NK-92 treated with Interleukin-12 subunit alpha and Interleukin-12 subunit beta, amount 100 ng/mL, for 24 hours (cell line): ENCODE results near the gene NFX1.
"Not testable (repeated sequence)": the region's sequence is repeated elsewhere in the genome, so short reads cannot be mapped to it uniquely, and the experiment has no call there.

ENCODE experiments used
- DNase-seq: peaks from one replicate; lab custom pipeline; 2025; lab: John Stamatoyannopoulos, UW

The NFX1 gene

DNA sequence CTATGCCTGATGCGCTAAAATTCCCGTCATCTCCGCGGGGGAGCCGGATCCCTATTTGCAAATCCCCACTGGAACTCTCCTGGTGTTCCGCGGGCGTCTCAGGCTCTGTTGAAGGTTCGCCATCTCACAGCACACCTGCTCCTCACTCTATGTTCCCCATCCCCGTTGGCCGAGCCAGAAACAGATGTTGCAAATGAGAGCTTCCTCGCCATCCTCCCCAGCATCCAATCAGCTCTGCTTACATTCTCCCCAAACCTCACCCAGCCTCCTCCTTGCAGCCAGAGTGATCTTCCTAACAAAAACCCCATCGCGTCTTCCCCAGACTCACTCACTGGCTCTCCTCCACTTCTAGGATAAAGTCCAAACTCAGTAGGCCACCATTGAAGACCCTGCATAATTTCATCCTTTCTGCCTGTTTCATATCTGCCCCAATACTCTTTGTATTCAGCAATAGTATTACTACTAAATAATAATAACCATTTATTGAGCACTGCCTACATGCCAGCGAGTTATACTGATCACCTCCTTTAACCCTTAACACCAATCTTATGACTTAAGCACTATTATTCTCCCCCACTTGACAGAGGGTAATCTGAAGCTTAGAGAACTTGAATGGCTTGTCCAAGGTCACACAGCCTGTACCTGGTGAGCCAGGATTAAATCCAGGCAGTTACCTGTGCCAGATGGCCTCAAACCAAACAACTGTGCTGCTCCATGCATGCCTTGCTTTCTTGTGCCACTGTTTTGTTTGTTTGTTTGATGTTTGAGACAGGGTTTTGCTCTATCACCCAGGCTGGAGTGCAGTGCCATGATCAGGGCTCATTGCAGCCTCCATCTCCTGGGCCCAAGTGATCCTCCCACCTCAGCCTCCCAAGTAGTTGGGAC, 98.0 kb downstream of the NFX1 start:
- DNase-seq: no peak

DNA sequence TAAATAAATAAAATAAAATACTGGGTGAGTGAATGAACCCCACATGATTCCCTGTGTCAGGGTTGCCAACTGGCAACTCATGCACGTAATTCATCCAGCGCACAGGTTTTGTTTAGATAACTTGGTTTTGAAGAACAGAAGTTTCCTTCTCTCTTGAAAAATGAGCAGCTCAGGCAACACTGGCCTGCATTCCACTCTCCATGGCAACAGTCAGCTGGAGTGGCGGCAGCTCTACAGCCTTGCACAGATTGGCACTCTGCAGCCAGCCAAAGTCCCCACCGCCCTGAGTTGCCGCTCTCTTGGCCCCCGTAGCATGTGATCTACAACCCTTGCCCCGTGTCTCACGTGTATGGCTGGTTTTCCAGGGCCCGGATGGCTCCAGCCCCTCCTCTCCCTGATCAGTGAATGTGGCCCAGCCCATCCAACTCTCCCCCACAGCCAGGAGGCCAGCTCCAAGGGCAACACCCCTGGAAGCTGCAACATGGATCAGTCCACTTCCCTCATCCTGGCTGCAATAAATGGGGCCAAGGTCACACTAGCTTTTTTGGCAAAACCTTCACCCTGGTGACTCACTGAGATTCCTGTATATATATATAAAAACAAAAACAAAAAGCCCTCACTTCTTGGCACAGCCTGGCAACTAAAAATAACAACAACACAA, 100.9 kb downstream of the NFX1 start:
- not testable (repeated sequence) for DNase-seq

DNA sequence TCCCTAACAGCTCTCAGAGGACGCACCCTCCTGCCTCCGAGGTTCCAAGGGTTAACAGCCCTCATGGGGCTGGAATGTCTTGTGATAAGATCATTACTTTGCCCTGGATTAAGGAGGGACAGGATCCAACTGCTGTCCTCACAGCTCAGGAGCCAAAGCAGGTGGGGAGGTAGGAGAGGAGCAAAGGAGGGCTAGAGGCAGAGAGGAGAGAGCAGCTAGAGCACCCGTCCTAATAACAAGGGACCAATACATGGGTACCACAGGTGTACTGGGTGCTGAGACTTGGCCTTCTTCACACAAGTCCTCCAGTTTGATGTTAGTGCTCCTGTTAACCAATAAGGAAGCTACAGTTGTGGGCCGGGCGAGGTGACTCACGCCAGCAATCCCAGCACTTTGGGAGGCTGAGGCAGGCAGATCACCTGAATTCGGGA, 102.3 kb downstream of the NFX1 start:
- DNase-seq: not testable (repeated sequence)

DNA sequence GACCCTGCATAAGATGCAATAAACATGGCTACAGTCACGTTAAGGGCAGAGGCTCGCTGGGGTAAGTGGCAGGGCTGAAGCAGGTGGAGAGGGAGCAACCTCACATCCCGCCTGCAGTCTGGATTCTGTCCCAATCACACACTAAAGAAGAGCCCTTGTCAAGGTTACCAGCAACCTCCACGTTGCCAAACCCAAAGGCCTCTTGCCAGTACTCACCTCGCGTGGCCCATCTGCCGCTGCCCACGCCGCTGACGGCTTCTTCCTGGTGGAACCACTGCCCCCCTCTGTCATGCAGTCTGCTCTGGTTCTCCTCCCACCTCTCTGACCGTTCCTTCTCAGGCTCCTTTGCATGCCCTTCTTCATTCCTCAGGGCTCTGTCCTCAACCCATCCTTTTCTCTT, 103.3 kb downstream of the NFX1 start:
- no peak for DNase-seq

DNA sequence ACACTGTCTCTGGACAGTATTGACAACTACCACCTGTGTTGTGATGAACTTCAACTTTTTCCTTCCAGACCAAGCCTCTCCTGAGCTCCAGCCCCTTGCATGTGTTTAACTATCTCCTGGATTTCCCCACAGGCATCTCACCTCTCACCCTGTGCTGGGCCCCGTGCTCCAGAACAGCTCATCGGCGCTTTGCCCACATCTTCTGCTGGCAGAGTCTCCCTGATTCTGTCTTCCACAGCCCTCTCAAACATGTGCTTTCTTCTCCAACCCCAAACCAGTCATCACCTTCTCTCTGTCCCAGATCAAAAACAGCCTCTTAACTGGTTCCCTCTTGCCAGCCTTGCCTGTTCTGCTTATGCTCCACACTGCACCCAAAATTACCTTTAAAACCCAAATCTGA, 103.7 kb downstream of the NFX1 start:
- DNase-seq: not testable (repeated sequence)

DNA sequence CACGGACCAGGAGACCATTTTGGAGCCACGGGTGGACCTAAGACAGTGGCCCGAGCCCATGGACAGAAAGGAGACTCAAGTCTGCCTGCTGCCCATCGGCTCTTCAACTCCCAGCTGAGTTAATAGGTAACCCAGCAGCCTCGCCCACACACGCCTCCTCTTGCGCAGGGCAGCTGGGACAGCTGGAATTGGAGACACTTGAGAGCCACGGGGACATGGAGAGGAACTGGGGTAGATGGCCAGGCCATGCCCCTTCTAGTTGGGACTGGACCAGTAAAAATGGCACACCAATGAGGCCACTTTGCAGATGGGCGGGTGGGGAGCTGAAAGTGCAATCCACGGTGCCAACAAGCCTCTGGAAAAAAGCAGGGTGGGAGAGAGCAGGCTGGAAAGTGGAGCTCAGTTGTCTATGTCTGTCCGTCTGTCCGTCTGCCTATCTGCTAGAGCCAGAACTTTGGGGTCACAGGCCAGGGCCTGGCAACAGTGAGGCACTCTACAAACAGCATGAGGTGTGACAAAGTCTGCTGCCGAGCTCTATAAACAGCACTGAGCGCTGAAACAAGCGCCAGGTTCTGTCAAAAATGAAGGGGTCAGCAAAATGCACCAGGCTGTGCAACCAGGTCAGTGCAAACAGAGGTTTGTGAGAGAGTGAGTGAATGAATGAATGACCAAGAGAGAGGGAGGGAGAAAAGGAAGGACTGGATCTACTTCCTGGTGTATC, 105.0 kb downstream of the NFX1 start:
- DNase-seq: not testable (repeated sequence)

DNA sequence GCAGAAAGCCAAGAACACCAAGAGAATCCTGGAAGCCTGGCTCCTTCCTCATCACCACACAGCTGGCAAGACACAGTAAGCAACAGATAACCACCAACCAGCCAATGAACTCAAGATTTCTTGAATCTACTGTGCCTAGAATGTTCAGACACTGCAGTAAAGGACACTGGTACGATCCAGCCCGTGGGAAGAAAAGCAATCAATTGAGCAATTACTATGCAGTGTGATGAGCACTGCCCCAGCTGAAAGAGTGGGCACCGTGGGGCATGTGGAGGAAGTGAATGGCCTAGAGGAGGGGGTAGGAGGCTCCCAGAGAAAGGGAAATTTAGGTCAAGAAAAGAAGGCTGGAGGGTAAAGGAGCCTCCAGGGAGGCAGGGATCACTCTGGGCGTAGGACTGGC, 107.5 kb downstream of the NFX1 start:
- DNase-seq: not testable (repeated sequence)

DNA sequence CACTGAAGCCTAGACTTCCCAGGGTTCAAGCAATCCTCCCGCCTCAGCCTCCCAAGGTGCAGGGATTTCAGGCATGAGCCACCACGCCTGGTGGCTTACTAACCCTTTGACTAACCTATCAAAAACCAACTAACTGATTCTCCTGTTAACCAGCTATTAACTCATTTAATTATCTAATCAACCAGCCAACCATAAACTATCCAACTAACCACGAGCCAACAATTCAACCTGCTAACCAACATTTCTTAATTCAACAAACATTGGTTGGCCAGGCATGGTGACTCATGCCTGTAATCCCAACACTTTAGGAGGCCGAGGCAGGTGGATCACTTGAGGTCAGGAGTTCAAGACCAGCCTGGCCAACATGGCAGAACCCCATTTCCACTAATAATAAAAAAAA, 108.7 kb downstream of the NFX1 start:
- not testable (repeated sequence) for DNase-seq

DNA sequence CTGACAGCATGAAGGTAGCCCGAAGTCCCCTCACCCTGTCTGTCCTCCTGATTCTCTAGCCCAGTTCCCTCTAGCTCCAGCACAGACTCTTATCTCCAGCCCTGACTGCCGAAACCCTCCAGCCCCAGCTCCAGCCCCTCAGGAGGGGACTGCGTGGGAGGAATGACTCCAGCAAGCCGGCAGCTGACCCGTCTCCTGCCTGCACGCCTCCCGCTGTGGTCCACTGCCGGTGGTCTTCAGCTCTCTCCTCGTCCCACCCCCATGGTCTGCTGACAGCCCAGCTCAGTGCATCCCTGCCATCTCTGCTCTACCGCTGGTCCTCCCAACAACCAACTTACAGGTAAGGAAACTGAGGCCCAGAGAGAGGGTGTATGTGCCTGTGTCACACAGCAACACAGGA, 111.5 kb downstream of the NFX1 start:
- not testable (repeated sequence) for DNase-seq

DNA sequence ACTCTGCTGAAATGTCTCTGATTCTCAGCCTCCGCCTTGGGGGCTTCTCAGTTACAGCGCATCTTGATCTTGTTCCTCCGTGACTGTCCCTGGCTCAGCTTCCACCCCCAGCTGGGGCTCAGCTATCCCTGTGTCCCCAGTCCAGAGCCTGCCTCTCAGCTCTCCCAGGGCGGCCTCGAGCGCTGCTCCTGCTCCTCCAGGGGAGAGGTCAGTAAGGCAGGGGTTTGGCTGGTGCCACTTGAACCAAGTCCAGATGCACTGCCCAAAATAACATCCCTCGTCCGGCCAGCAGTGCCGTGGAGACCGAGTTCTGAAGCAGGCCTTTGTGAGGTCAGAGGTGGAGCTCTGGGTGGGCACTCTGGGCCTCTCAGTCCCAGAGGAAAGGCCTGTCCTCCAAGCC, 112.1 kb downstream of the NFX1 start, which contains the start of gene AQP7:
Gene AQP7, minus strand, starts transcription at position 198 of the 400 bp plus-strand sequence. CDS start 1,306 bp downstream, outside the sequence.
- not testable (repeated sequence) for DNase-seq

DNA sequence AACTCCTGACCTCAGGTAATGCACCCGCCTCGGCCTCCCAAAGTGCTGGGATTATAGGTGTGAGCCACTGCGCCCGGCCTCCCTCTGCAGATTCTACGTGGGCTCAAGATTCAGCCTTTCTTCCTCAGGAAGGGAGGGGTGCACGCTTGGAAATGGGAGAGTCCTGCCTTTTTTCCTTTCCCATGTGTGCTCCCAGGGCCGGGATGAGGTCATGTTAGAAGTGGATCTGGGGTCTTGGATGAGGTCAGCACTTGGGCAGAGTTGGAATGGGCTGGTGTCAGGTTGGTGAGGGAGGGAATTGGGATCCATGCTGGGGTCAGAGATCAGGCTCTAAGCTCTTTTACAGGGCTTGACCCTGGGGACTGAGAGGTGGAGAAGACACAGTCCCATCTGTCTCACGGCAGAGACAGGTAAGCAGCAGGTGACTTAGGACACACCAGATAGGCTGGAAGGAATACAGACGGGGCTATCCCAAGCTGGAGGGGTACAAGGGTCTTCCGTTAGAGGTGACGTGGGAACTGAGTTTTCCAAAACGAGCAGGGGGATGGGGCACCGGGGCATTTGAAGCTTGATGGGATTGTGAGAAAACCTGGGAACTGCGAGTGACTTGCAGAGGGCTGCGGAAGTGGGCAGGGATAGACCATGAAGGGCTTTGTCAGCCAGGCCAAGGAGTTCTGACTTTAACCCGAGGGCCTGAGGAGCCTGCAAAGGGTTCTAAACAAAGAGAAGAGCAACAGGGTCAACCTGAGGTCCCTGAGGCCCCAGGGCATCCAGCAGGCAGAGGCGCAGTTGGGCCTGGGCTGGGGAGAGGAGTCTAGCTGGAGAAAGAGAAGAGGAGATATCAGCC, 113.8 kb downstream of the NFX1 start:
- no peak for DNase-seq

DNA sequence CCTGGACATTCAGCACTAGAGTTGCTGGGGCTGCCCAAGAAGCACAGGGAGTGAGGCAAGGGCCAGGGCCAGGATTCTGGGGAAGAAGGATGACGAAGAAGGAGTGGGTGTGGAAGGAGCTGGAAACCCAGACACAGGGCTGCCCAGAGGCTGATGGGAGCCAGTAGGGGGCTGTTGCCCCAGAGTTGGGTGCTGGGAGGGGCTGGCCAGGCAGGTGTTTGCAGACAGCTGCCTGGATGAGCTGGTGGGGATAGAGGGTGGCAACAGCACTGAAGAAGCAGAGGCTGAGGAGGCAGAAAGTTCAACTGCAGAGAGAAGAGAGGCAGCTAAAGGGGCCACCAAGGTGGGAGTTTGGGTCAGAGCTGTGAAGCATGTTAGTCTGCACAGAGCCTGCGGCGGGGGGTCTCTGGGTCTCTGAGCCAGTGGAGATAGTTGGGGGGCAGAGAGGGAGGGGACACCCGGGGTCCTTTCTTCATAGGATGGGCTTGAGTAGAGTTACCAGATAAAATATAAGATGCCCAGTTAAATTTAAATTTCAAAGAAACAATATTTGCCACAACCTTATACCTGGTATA, 114.6 kb downstream of the NFX1 start:
- no peak for DNase-seq

DNA sequence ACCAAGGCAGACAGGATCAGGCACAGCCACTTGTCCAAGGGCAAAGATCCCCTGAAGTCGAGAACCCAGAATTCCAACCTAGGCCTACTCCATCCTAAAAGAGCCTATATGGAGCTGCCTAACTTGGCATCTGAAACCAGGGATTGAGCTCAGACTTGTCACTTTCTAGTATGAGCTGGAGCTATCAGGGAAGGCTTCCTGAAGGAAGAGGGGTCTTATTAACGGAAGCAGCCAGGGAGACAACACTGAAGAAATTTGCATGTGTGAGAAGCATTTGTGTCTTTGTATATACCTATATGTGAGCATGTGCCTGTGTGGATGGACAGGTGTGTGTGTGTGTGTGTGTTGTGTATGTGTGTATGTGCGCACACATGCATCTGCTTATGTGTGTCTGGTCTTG, 116.7 kb downstream of the NFX1 start:
- DNase-seq: no peak

DNA sequence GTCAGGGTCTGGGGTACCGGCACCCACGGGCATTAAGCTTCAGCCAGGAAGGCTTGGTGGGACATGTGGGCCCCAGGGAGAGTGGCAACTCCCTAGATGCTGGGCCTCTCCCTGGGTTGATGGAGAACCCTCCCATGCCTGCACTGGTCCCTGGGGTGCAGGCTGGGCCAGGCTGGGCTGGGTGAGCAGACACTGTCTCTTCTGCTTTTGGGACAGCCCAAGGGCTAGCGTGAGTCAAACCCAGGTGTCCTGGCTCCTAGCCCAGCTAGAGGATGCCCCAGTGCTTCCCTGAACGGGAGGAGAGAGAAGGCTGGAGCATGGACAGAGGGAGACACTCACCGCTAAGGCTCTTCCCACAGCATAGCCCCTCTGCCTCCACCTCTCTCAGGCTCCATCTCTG, 117.8 kb downstream of the NFX1 start:
- no peak for DNase-seq

DNA sequence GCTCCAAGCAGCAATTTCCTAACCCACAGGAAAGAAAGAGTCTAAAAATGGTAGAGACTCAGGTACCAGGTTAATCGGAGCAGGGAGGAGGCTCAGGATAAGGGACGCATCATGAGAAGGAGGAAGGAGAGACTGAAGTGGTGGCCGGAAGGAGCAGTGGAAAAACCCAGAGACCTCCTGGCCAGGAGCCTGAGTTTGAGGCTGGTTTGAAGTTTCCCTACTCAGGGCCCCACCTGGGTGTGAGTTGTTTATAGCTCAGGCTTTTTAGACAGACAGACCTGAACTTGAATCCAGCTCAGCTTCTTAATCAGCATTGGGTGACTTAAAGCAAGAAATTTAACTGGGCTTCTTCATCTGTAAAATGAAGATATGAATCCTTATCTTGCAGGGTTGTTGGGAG, 124.0 kb downstream of the NFX1 start:
- no peak for DNase-seq

DNA sequence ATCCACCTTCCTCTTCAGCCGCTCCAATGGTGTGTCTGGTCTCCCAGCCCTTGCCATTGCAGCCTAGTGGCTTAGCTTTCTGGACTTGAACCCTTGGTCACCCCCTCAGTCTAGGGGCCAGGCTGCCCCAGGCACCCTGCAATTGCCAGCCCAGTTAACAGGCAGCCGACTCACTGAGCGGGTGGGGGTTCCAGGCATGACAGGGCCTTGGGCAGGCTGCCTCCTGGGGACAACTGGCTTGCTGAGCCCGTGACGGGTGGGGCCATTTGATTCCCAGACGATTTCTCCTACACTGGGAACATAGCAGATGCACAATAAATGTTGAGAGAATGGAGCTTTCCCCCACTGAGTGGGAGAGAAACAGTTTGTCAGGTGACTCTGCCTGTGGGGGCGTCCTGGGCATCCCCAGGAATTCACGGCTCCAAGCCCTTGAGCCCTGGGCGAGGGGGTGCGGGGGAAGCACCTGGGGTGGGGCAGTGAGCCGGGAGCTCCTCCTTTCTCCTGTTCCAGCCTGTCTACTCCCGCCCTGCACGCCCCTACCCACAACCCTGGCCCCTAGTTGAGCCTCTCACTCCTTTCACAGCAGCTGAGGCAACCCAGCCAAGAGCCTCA, 124.7 kb downstream of the NFX1 start:
- no peak for DNase-seq

DNA sequence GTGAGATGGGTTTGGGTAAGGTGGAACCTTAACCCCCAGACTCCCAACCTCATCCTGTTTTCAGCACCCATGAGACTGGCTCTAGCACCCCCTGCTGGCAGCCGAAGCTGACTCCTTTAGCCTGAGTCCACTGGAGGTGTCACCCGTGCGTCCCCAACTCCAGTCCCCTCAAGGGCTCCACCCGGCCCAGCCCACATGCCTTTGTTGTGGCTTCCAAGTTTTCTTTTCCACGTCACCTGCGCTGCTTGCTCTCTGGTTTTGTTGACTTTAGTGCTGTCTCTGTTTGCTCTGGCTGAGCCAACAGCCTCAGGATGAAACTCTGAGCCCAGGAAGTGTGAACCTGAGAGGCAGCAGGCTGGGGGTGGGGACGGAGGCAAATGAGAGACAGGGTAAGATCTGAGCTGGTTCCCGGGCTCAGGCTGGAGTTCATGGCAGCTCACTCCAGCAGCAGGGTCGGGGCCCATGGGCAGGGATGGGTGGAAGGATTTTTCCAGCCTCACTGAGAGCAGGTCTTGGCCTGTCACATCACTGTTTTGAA, 125.3 kb downstream of the NFX1 start:
- DNase-seq: peak; percentile 19

DNA sequence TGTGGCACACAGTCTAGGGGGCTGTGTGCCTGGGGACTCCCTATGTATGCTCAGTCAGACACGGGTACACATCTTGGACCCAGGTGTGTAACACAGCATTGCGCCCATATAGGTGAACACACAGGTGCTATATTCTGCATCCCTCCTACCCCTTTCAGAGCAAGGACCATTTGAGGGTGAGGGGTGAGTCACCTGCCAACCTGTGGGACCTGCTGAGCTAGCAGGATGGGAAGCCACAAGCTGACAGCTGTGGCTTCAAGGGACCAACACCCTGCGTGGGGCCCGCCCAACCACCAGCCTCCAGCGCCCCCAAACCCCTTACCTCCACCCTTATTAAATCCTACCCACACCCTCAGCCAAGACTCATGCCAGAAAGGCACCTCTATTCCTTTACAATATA, 126.7 kb downstream of the NFX1 start:
- no peak for DNase-seq

DNA sequence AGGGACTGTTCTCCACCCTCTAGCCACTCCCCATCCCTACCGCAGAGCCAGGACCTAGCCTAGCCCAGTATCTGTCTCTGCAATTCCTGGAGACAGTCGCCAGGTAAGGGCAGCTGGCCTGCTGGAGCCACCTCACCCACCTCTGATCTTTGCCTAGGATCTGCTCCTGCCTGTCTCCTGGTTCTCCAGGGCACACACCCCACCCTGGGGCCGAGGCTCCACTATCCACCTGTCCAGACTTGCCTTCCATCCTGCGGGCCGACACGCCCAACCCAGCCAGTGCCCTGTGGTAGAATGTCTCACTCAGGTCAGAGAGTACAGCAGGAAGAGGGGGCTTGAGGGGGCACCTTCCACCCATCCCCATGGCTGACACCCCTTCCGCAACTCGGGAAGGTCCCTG, 127.8 kb downstream of the NFX1 start:
- no peak for DNase-seq

DNA sequence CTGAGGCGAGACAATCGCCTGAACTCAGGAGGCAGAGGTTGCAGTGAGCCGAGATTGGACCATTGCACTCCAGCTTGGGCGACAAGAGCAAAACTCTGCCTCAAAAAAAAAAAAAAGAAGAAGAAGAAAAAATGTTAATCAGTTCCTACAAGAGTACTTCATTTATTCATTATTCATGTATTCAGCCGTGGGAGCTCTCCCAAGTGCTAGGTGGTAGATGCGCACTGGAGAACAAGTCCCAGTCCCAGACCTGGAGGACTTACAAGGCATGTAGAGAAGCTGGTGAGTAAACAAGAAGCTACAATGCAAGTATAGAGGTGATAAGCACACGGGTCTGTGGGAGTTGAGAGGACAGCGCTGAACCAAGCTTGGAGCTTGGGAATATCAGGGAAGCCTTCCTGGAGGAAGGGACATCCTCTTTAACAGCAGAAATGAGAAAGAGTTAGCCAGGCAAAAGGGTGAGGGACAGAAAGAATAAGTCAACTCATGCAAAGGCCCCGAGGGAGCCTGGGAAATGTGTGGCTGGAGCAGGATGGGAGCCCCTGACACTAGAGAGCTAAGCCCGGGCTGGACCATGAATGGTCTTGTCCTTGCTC, 129.5 kb downstream of the NFX1 start:
- no peak for DNase-seq
